GM12891 (cell line): Measurements from ENCODE around the gene AFDN.

Experiments
- DNase-seq: peaks from one replicate; pipeline ENCODE4 v3.0.0; 2011; ENCODE audit warnings: low spot score; ENCODE audit not compliant: insufficient read length
- FAIRE-seq: peaks from 2 replicates; lab custom pipeline; 2011; peaks lifted over from hg19 to GRCh38; lab: Jason Lieb, UNC
- PAX5 ChIP-seq: IDR thresholded peaks from 2 replicates; pipeline ENCODE4 v1.6.1; 2011; ENCODE audit warnings: low read length, moderate library complexity, mild to moderate bottlenecking; ENCODE audit not compliant: insufficient read depth, severe bottlenecking
- POLR2A ChIP-seq: IDR thresholded peaks from 2 replicates; pipeline ENCODE4 v1.6.1; 2011; ENCODE audit warnings: low read depth, low read length, control low read depth
- POLR2AphosphoS5 ChIP-seq: IDR thresholded peaks from 2 replicates; pipeline ENCODE4 v1.6.1; 2011; ENCODE audit warnings: low read depth, low read length, control low read depth
- POU2F2 ChIP-seq: IDR thresholded peaks from 2 replicates; pipeline ENCODE4 v1.6.1; 2011; ENCODE audit warnings: low read depth, mild to moderate bottlenecking, control low read depth, low read length, moderate library complexity
- SPI1 ChIP-seq: IDR thresholded peaks from 2 replicates; pipeline ENCODE4 v1.6.1; 2011; ENCODE audit warnings: low read depth, low read length, control low read depth
- TAF1 ChIP-seq: IDR thresholded peaks from 2 replicates; pipeline ENCODE4 v1.6.1; 2011; ENCODE audit warnings: low read depth, low read length, control low read depth

AFDN gene

GRCh38 chr6:167976708-167977107 is 150.0 kb downstream of the AFDN start:
- FAIRE-seq (no peak), DNase-seq (no peak)
- TF ChIP-seq POLR2AphosphoS5 = no peak

GRCh38 chr6:167977717-167978467 is 151.2 kb downstream of the AFDN start:
- no peak for TF ChIP-seq PAX5
- TF ChIP-seq POLR2AphosphoS5 = no peak
- no peak for TF ChIP-seq POU2F2
- no peak for TF ChIP-seq POLR2A
- no peak for TF ChIP-seq SPI1
- TF ChIP-seq TAF1 = no peak
- FAIRE-seq (no peak), DNase-seq (no peak)

- DNase-seq (no peak), FAIRE-seq (no peak)
- TF ChIP-seq SPI1 (no peak), POLR2AphosphoS5 (no peak), POU2F2 (no peak), PAX5 (no peak), POLR2A (no peak), TAF1 (no peak)
Observed at GRCh38 chr6:167978607-167979006, 151.9 kb downstream of the AFDN start.

- DNase-seq = no peak
- TF ChIP-seq PAX5 (no peak), POU2F2 (no peak), SPI1 (no peak), POLR2A (no peak), POLR2AphosphoS5 (no peak), TAF1 (no peak)
- FAIRE-seq = no peak
Observed at GRCh38 chr6:167979436-167980139, 152.9 kb downstream of the AFDN start.

GRCh38 chr6:167980911-167981580 is 154.3 kb downstream of the AFDN start:
- TF ChIP-seq TAF1 = no peak
- no peak for TF ChIP-seq POU2F2
- no peak for TF ChIP-seq POLR2A
- no peak for TF ChIP-seq PAX5
- no peak for TF ChIP-seq SPI1
- no peak for TF ChIP-seq POLR2AphosphoS5
- FAIRE-seq (no peak), DNase-seq (no peak)

GRCh38 chr6:167981916-167982462 is 155.3 kb downstream of the AFDN start:
- no peak for DNase-seq
- no peak for FAIRE-seq
- no peak for TF ChIP-seq POLR2AphosphoS5

- TF ChIP-seq PAX5 (no peak), POU2F2 (no peak), POLR2AphosphoS5 (no peak), TAF1 (no peak), SPI1 (no peak), POLR2A (no peak)
- no peak for FAIRE-seq
- DNase-seq = no peak
Observed at GRCh38 chr6:167984144-167984719, 157.5 kb downstream of the AFDN start.

- FAIRE-seq (no peak), DNase-seq (no peak)
Observed at GRCh38 chr6:167984876-167985604, 158.3 kb downstream of the AFDN start.

GRCh38 chr6:167985911-167986595 is 159.3 kb downstream of the AFDN start:
- DNase-seq (no peak), FAIRE-seq (no peak)
- TF ChIP-seq TAF1 (no peak), POLR2AphosphoS5 (no peak), PAX5 (no peak), POU2F2 (no peak), SPI1 (no peak), POLR2A (no peak)

More at GRCh38 chr6:167984876-167985604, 158.3 kb downstream of the AFDN start:
- TF ChIP-seq POLR2AphosphoS5 (no peak), POLR2A (no peak), POU2F2 (no peak), PAX5 (no peak), TAF1 (no peak), SPI1 (no peak)
